IMR-90 (cell line): Measurements from ENCODE around the gene C14orf93. TPM values are rescaled to one million over a fixed set of nuclear protein-coding genes. Genes with fewer than 3 reads are reported as not detected.
A peak's percentile ranks its signal among the peaks of the same experiment; 100 is the strongest.

Experiments
- ATAC-seq: fragments of 200-7000 bp; cut with Tn5 transposase; 2 replicates; pipeline ENCODE4 v1.9.1; 2020; ENCODE audit warnings: low read depth, mild to moderate bottlenecking, moderate library complexity
- BruUV-seq: library from RNA; stranded (reverse); fragments of 400-500 nt; replicated peaks from 2 replicates; lab custom pipeline; 2021; lab: Mats Ljungman, UMichigan
- CTCF ChIA-PET: fragments of 300-600 bp; formaldehyde crosslinking; extraction: SDS; loops from one replicate; lab custom pipeline; 2021; ENCODE audit warnings: antibody characterized with exemption; lab: Yijun Ruan, JAX
- POLR2A ChIA-PET: fragments of 300-600 bp; sonication (Branson Sonifier 250); formaldehyde crosslinking; loops from one replicate; lab custom pipeline; 2022; ENCODE audit warnings: antibody characterized with exemption; ENCODE audit not compliant: unreplicated experiment; lab: Charles Lee
- DNase-seq: peaks from one replicate; pipeline ENCODE4 v3.0.0; 2013
- H2AFZ ChIP-seq: replicated peaks from 2 replicates; pipeline ENCODE3; 2013; ENCODE audit warnings: low read length, mild to moderate bottlenecking; ENCODE audit not compliant: poor library complexity
- H2AK5ac ChIP-seq: 2 replicates; pipeline ENCODE4 v1.6.1; 2013; ENCODE audit warnings: low read depth, low read length, inconsistent platforms
- H2AK9ac ChIP-seq: replicated peaks from 2 replicates; pipeline ENCODE3; 2013; ENCODE audit warnings: mild to moderate bottlenecking, low read depth, low read length, moderate library complexity; ENCODE audit not compliant: poor library complexity
- H2BK120ac ChIP-seq: 2 replicates; pipeline ENCODE4 v1.6.1; 2013; ENCODE audit warnings: low read depth, low read length, inconsistent platforms
- H2BK15ac ChIP-seq: 3 replicates; pipeline ENCODE4 v1.6.1; 2013; ENCODE audit warnings: low read depth, low read length, inconsistent platforms
- H2BK20ac ChIP-seq: 2 replicates; pipeline ENCODE4 v1.6.1; 2013; ENCODE audit warnings: low read depth, mild to moderate bottlenecking, inconsistent platforms, low read length, moderate library complexity
- H2BK5ac ChIP-seq: 2 replicates; pipeline ENCODE4 v1.6.1; 2013; ENCODE audit warnings: mild to moderate bottlenecking, low read depth, low read length, inconsistent platforms; ENCODE audit not compliant: poor library complexity, severe bottlenecking
- H3K14ac ChIP-seq: replicated peaks from 2 replicates; pipeline ENCODE4 v1.6.1; 2013; ENCODE audit warnings: low read depth, low read length, inconsistent platforms
- H3K18ac ChIP-seq: 2 replicates; pipeline ENCODE4 v1.6.1; 2013; ENCODE audit warnings: low read depth, low read length, control low read depth
- H3K23ac ChIP-seq: 2 replicates; pipeline ENCODE4 v1.6.1; 2013; ENCODE audit warnings: low read depth, low read length, inconsistent platforms
- H3K27ac ChIP-seq: 2 replicates; pipeline ENCODE4 v1.5.1; 2013; ENCODE audit warnings: mild to moderate bottlenecking, control low read depth, low read length; ENCODE audit not compliant: insufficient read depth
- H3K27me3 ChIP-seq: 2 replicates; pipeline ENCODE4 v1.6.1; 2013; ENCODE audit warnings: low read length; ENCODE audit not compliant: control insufficient read depth, insufficient read depth
- H3K36me3 ChIP-seq: 2 replicates; pipeline ENCODE4 v1.6.1; 2013; ENCODE audit warnings: low read length, mixed read lengths; ENCODE audit not compliant: control insufficient read depth, insufficient read depth
- H3K4ac ChIP-seq: 2 replicates; pipeline ENCODE4 v1.6.1; 2013; ENCODE audit warnings: low read depth, low read length, inconsistent platforms
- H3K4me1 ChIP-seq: 2 replicates; pipeline ENCODE4 v1.6.1; 2013; ENCODE audit warnings: low read length, mixed read lengths; ENCODE audit not compliant: control insufficient read depth, insufficient read depth
- H3K4me2 ChIP-seq: 2 replicates; pipeline ENCODE4 v1.6.1; 2013; ENCODE audit warnings: low read depth, mild to moderate bottlenecking, control low read depth, low read length, moderate library complexity
- H3K4me3 ChIP-seq: 2 replicates; pipeline ENCODE4 v1.5.1; 2013; ENCODE audit warnings: low read depth, mild to moderate bottlenecking, control low read depth, low read length, moderate library complexity; ENCODE audit not compliant: insufficient read depth
- H3K56ac ChIP-seq: 2 replicates; pipeline ENCODE4 v1.6.1; 2013; ENCODE audit warnings: low read length, inconsistent platforms; ENCODE audit not compliant: insufficient read depth; ENCODE audit errors: extremely low read depth
- H3K79me1 ChIP-seq, 2 experiments: 2 replicates each; pipeline ENCODE4 v1.6.1; 2013; ENCODE audit warnings: low read length in 2 of 2, inconsistent platforms in 1 of 2, low read depth in 1 of 2
- H3K9ac ChIP-seq: 2 replicates; pipeline ENCODE4 v1.6.1; 2013; ENCODE audit warnings: low read depth, low read length, control low read depth
- H3K9me1 ChIP-seq: 2 replicates; pipeline ENCODE4 v1.6.1; 2013; ENCODE audit warnings: low read length, inconsistent platforms; ENCODE audit not compliant: insufficient read depth
- H3K9me3 ChIP-seq: 2 replicates; pipeline ENCODE4 v1.6.1; 2013; ENCODE audit warnings: low read length; ENCODE audit not compliant: control insufficient read depth, insufficient read depth
- H4K20me1 ChIP-seq: 2 replicates; pipeline ENCODE4 v1.6.1; 2013; ENCODE audit warnings: low read length, inconsistent platforms; ENCODE audit not compliant: insufficient read depth
- H4K5ac ChIP-seq: 2 replicates; pipeline ENCODE4 v1.6.1; 2013; ENCODE audit warnings: mild to moderate bottlenecking, low read depth, low read length, control low read depth
- H4K8ac ChIP-seq, 2 experiments: 2 replicates each; pipeline ENCODE4 v1.6.1; 2013; ENCODE audit warnings: low read depth in 2 of 2, low read length in 2 of 2, control low read depth in 1 of 2, inconsistent platforms in 1 of 2
- H4K91ac ChIP-seq: 2 replicates; pipeline ENCODE4 v1.6.1; 2013; ENCODE audit warnings: low read depth, low read length, inconsistent platforms; ENCODE audit not compliant: insufficient read depth
- BHLHE40 ChIP-seq: fragments of 150-350 bp; IDR thresholded peaks from 2 replicates; pipeline ENCODE4 v1.6.1; 2016; ENCODE audit warnings: mild to moderate bottlenecking, low read depth, low read length
- CEBPB ChIP-seq: IDR thresholded peaks from 2 replicates; pipeline ENCODE4 v1.6.1; 2012; ENCODE audit warnings: low read depth, low read length, improper control_type of control experiment
- FOS ChIP-seq: fragments of 150-350 bp; IDR thresholded peaks from 2 replicates; pipeline ENCODE4 v1.6.1; 2016; ENCODE audit warnings: low read depth, low read length
- MAFK ChIP-seq: IDR thresholded peaks from 2 replicates; pipeline ENCODE4 v1.6.1; 2012; ENCODE audit warnings: low read depth, low read length, improper control_type of control experiment
- MAZ ChIP-seq: IDR thresholded peaks from 2 replicates; pipeline ENCODE4 v1.6.1; 2012; ENCODE audit warnings: low read depth, mild to moderate bottlenecking, low read length, improper control_type of control experiment, moderate library complexity, borderline replicate concordance
- MXI1 ChIP-seq: IDR thresholded peaks from 2 replicates; pipeline ENCODE4 v1.6.1; 2012; ENCODE audit warnings: low read depth, mild to moderate bottlenecking, low read length, moderate library complexity, borderline replicate concordance
- NFE2L2 ChIP-seq: fragments of 150-350 bp; IDR thresholded peaks from 2 replicates; pipeline ENCODE4 v1.6.1; 2016; ENCODE audit warnings: low read depth, mild to moderate bottlenecking, low read length
- POLR2A ChIP-seq: IDR thresholded peaks from 2 replicates; pipeline ENCODE4 v1.6.1; 2012; ENCODE audit warnings: mild to moderate bottlenecking, low read depth, low read length
- RAD21 ChIP-seq: IDR thresholded peaks from 2 replicates; pipeline ENCODE4 v1.6.1; 2012; ENCODE audit warnings: low read length, improper control_type of control experiment
- RCOR1 ChIP-seq: IDR thresholded peaks from 2 replicates; pipeline ENCODE4 v1.6.1; 2012; ENCODE audit warnings: mild to moderate bottlenecking, low read length, improper control_type of control experiment; ENCODE audit not compliant: insufficient replicate concordance
- SMC3 ChIP-seq: fragments of 150-350 bp; IDR thresholded peaks from 2 replicates; pipeline ENCODE4 v1.6.1; 2016; ENCODE audit warnings: low read depth, mild to moderate bottlenecking, antibody characterized with exemption, low read length, moderate library complexity
- WGBS, 2 experiments: methylation state at CpG; one replicate each; pipeline versions ENCODE4 v1.1.5 to v1.1.7; 2013; ENCODE audit warnings: missing lambda C conversion rate in 2 of 2; ENCODE audit not compliant: insufficient read length in 1 of 2; ENCODE audit errors: extremely low coverage in 2 of 2; 5-methylcytosine and 5-hydroxymethylcytosine counted together
- dilution Hi-C: fragments of 300-500 bp; cut with HindIII; formaldehyde crosslinking; loops from one replicate; pipeline ENCODE4 v1.14.3; 2018; ENCODE audit warnings: low sequenced_read_pairs; ENCODE audit not compliant: unreplicated experiment
- in situ Hi-C: fragments of 300-500 bp; cut with MboI; formaldehyde crosslinking; loops from 3 replicates; pipeline ENCODE4 v1.14.3; 2019; ENCODE audit warnings: low sequenced_read_pairs, inconsistent platforms, mixed read lengths
- intact Hi-C: fragments of 100-400 bp; cut with micrococcal nuclease; formaldehyde crosslinking; loops from 2 replicates; pipeline ENCODE4 v1.10.0; 2022
- polyA plus RNA-seq, 3 experiments: library from polyadenylated mRNA; depleted of rRNA; stranded (reverse); fragments of >200 nt; gene quantifications; 2 replicates each; pipeline ENCODE4 v1.2.3, GENCODE V29; 2012; ENCODE audit warnings: low replicate concordance in 1 of 3
- total RNA-seq: library from RNA; depleted of rRNA; stranded (reverse); fragments of >200 nt; gene quantifications from 2 replicates; pipeline ENCODE4 v1.2.3, GENCODE V29; 2012
- TF ChIP-seq, protein P1 (sequence below): conservative IDR thresholded peaks from 2 replicates; pipeline ENCODE4 v1.5.1; 2012; ENCODE audit warnings: mild to moderate bottlenecking, low read depth, low read length, improper control_type of control experiment

C14orf93 gene
- total and polyA plus RNA-seq, 2 of the 4 experiments (the other 2 are of a cell fraction): 5.4 to 5.7 TPM

DNA sequence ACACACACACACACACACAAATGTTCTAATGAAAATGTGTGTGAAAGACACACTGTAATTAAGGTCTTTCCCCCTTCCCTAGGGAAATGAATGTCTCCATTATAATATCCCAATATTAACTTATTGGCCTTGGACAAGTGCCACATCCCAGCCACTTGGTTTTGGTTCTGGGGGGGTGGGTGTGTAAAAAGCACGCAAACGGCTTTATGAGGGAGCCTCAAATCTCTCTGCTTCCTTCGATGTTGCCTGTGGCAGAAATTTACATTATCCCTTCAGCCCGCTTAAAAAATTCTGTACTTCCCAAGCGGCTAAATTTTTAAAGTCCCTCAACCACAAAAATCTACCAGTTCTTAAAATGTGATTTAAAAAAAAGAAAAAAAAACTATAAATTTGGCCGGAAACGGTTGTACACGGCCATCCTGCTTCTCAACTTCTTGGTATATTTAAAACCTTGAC, 432 bp downstream of the C14orf93 start (continued):
- TF ChIP-seq MAFK: no peak

DNA sequence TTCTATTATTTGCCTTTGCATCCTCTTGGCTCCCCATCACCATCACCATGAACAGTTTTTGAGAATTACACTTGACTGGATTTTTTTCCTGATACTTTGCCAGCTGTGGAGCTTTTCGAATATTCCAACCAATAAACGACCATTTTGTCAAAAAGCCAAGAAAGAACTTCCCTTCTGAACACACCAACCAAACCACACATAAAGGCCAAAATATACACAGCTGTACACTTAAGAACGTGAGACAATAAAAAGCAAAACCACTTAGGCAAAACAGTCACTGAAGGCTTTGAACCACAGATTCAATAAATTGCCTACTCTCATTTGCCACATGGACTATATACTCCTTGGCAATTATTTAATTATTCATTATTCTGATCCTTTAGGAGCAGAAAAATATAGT, 1.1 kb downstream of the C14orf93 start:
- DNase-seq (no peak), ATAC-seq (no peak)
- Histone ChIP-seq H3K27me3 (no peaks in the 10 kb centered on the region), H3K14ac (0 out of 2 replicates have a peak overlapping the region, but pooled peaks have one; percentile 7), H4K5ac (peak overlapping the region; percentile 23; the same call in 1 of the 2 replicates), H3K4ac (no peak overlapping the region), H3K56ac (no peak overlapping the region), H3K79me1 (peaks cover 0 to 12% of the 10 kb centered on the region in 2 experiments; a peak in 3 of 4 replicates), H3K4me2 (no peak overlapping the region; the same call in 1 of the 2 replicates), H2BK120ac (no peak overlapping the region), H2AK5ac (no peak overlapping the region), H3K36me3 (no peaks in the 10 kb centered on the region), H3K27ac (no peak overlapping the region), H3K4me1 (peaks cover 2% of the 10 kb centered on the region; the same call in 1 of the 2 replicates), H2BK15ac (no peak overlapping the region), H2BK20ac (no peak overlapping the region), H3K4me3 (no peak overlapping the region), H3K9me3 (no peaks in the 10 kb centered on the region), H4K91ac (no peak overlapping the region), H3K9me1 (peaks cover 3% of the 10 kb centered on the region; the same call in 1 of the 2 replicates), H2AK9ac (no peak overlapping the region), H2AFZ (no peak overlapping the region), H4K20me1 (no peaks in the 10 kb centered on the region), H3K9ac (no peak overlapping the region), H3K23ac (no peak overlapping the region), H2BK5ac (no peak overlapping the region), H3K18ac (no peak overlapping the region), H4K8ac (peak overlapping the region in 1 of 2 experiments; percentile 11; a peak in 1 of 4 replicates)
- 14% methylated on average over 2 of the region's 3 CpGs; no CpG with 5 or more reads in 1 of the 2 experiments for WGBS, 2 experiments
- BruUV-seq: no TSS peak
- no peak for TF ChIP-seq MAZ
- no peak for TF ChIP-seq MAFK
- no peak for TF ChIP-seq BHLHE40
- no peak for TF ChIP-seq CEBPB
- no peak for TF ChIP-seq RCOR1
- TF ChIP-seq SMC3: no peak
- no peak for TF ChIP-seq POLR2A
- no peak for TF ChIP-seq FOS
- TF ChIP-seq MXI1: no peak
- TF ChIP-seq, protein P1, sequence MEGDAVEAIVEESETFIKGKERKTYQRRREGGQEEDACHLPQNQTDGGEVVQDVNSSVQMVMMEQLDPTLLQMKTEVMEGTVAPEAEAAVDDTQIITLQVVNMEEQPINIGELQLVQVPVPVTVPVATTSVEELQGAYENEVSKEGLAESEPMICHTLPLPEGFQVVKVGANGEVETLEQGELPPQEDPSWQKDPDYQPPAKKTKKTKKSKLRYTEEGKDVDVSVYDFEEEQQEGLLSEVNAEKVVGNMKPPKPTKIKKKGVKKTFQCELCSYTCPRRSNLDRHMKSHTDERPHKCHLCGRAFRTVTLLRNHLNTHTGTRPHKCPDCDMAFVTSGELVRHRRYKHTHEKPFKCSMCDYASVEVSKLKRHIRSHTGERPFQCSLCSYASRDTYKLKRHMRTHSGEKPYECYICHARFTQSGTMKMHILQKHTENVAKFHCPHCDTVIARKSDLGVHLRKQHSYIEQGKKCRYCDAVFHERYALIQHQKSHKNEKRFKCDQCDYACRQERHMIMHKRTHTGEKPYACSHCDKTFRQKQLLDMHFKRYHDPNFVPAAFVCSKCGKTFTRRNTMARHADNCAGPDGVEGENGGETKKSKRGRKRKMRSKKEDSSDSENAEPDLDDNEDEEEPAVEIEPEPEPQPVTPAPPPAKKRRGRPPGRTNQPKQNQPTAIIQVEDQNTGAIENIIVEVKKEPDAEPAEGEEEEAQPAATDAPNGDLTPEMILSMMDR: no peak
- TF ChIP-seq RAD21: no peak
- TF ChIP-seq NFE2L2: no peak
- dilution Hi-C loops (no loop called here), intact Hi-C loops (no loop called here), in situ Hi-C loops (no loop called here)
- ChIA-PET POLR2A (no interaction called here), CTCF (interaction anchor here (0.6 to 3.2 kb wide), 6 partner anchors 12 to 100 kb away, joined by 3 to 14 read pairs (median 4); no protein-coding TSS in a partner anchor)
